GM21528 (cell line): ENCODE data around the gene FRMD4A.

Source experiments
- ATAC-seq: cut with Tn5 transposase; IDR thresholded peaks from one replicate; pipeline ENCODE4 v1.9.1; 2021; ENCODE audit warnings: mild to moderate bottlenecking, moderate library complexity; ENCODE audit not compliant: unreplicated experiment, low FRiP score

Gene FRMD4A

GRCh38 chr10:13701157-13701919, 629.4 kb downstream of the FRMD4A start:
- no peak for ATAC-seq

GRCh38 chr10:13700473-13701144, 630.1 kb downstream of the FRMD4A start:
- ATAC-seq = no peak

DNA sequence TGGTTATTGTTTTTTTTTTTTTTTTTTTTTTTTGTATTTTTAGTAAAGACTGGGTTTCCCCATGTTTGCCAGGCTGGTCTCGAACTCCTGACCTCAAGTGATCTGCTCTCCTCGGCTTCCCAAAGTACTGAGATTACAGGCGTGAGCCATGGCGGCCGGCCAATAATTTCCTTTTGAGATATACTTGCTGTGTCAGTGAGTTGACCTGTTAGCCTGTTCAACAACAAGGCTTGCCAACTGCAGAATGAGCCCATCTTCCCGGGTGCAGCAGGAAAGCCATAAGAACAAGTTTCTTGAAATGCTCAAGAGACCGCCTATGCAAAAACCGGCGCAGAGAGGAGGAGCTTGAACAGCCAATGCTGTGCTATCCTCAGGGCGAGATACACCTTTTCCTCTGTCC, 631.5 kb downstream of the FRMD4A start:
- no peak for ATAC-seq

GRCh38 chr10:13698217-13698616, 632.5 kb downstream of the FRMD4A start:
- ATAC-seq = no peak

DNA sequence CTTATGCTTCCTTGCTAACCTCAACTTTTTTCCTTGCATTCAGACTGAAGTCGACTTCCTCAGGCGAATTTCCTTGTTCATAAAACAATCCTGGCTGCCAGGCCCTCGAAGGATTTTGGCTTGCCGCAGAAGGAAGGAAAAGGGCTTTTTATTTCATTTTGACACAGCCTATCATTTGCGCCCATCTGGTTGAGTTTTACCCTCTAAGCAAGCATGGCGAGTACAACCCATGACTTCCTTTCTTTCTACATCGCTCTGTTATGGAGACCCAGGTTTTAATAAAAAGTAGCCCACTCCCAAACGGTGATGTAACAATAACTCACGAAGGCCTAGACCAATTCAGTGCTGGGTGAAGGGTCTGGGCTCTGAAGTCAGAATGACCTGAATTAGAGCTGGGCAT, 634.7 kb downstream of the FRMD4A start:
- no peak for ATAC-seq

- no peak for ATAC-seq
Observed at GRCh38 chr10:13695588-13695987, 635.1 kb downstream of the FRMD4A start.

GRCh38 chr10:13693783-13694700, 636.7 kb downstream of the FRMD4A start:
- ATAC-seq = no peak

DNA sequence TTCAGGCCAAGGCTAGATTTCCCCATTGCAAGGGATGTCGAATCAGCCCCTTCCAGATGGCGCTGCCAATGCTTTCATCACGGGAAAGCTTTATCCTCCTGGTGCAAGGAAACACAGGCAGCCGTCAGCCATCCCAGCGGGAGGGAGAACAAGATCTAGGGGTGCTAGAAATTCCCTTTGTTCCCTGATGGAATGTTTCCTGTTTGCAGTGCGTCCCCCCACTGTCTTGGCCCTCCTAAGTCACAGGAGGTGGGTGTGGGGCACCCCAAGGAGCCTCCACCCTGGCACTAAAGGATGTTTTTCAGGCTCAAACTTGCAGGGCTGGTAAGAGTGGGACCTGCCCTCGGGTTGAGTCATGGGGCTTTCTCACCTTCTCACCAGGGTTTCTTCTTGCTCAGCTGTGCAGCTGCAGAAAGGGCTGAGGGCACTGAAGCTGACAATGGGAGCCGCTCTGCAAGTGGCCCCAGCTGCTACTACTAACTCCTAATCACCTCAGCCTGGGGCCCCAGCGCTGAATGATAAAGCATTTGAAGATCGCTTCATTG, 640.4 kb downstream of the FRMD4A start:
- ATAC-seq = no peak

GRCh38 chr10:13686331-13686752, 644.4 kb downstream of the FRMD4A start:
- no peak for ATAC-seq

- no peak for ATAC-seq
Observed at GRCh38 chr10:13685885-13686284, 644.8 kb downstream of the FRMD4A start.

- no peak for ATAC-seq
Observed at GRCh38 chr10:13684806-13685482, 645.8 kb downstream of the FRMD4A start.

- ATAC-seq = no peak
Observed at GRCh38 chr10:13684252-13684791, 646.4 kb downstream of the FRMD4A start.

- ATAC-seq = no peak
Observed at GRCh38 chr10:13683017-13683416, 647.7 kb downstream of the FRMD4A start.

- ATAC-seq = no peak
Observed at GRCh38 chr10:13681960-13682359, 648.8 kb downstream of the FRMD4A start.

DNA sequence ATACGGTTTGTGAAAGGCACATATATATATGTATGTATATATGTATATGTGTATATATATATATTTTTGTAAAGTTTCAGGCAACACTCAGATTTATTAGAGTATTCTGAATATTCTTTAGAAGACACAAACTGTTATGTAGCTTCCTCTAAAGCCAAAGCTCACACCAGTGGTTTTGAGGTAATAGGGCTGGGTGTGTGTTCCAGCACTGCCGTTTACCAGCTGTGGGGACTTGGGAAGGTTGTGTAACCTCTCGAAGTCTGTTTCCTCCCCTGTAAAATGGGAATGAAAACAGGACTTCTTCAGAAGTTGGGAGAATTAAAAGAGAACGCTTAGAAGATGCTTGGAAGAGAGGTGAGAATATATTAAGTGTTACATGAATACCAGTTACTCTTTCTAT, 649.2 kb downstream of the FRMD4A start:
- no peak for ATAC-seq

GRCh38 chr10:13681095-13681494, 649.6 kb downstream of the FRMD4A start:
- no peak for ATAC-seq

- ATAC-seq = no peak
Observed at GRCh38 chr10:13678101-13678843, 652.5 kb downstream of the FRMD4A start.

DNA sequence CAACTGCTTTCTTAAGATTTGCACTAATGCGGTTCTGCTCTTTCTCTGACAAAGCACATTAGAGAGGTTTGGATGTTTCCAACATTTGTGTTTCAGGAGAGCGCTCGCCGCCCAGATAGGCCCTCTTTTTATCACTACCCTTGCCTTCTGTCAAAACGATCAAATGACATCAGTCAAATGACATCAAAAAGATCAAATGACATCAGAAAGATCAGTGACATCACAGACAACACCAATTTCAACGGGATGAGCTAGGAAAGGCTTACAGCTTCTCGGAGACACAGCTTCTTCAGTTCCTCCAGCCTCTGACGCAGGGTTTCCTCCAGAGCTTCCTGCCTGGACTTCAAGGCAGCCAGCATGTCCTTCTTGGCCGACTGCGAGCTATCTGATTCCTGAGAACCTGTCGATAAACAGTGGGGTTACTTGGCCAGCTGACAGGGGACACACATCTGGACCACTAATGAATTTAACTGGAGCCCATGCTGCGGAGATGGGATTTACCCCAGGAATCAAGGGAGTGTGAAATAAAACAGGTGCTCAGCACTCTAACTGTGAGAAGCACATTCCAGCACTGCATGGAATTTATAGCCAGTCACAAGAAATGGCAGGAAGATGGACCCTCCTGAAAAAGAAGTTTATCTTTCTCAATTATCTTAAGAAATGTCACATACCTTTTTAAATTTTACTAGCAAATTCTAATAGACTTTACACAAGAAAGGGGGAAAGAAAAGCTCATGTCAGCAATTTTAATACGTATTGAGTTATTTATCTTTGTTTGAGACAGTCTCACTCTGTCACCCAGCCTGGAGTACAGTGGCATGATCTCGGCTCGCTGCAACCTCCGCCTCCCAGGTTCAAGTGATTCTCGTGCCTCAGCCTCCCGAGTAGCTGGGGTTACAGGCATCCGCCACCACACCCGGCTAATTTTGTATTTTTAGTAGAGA, 655.8 kb downstream of the FRMD4A start:
- ATAC-seq = no peak
